Brain pericyte (primary cell): ENCODE data around the gene ENTR1.

Source experiments
- DNase-seq: peaks from one replicate; pipeline ENCODE4 v3.0.0-alpha.2; 2012; ENCODE audit warnings: low read depth, low spot score

ENTR1 gene

GRCh38 chr9:136397643-136398042, 12.8 kb downstream of the ENTR1 start:
- no peak for DNase-seq

DNA sequence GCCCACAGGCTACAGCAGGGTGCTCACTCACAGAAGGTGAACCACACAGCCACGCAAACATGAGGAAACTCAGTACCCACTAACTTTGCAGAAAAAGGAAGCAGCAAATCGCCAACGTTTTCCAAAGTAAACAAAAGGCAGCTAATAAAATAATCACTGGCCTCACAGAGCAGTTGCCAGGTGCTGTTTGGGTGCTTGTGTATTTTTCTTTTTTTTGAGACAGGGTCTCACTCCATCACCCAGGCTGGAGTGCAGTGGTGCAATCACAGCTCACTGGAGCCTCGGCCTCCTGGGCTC, 14.2 kb downstream of the ENTR1 start:
- DNase-seq = no peak

DNA sequence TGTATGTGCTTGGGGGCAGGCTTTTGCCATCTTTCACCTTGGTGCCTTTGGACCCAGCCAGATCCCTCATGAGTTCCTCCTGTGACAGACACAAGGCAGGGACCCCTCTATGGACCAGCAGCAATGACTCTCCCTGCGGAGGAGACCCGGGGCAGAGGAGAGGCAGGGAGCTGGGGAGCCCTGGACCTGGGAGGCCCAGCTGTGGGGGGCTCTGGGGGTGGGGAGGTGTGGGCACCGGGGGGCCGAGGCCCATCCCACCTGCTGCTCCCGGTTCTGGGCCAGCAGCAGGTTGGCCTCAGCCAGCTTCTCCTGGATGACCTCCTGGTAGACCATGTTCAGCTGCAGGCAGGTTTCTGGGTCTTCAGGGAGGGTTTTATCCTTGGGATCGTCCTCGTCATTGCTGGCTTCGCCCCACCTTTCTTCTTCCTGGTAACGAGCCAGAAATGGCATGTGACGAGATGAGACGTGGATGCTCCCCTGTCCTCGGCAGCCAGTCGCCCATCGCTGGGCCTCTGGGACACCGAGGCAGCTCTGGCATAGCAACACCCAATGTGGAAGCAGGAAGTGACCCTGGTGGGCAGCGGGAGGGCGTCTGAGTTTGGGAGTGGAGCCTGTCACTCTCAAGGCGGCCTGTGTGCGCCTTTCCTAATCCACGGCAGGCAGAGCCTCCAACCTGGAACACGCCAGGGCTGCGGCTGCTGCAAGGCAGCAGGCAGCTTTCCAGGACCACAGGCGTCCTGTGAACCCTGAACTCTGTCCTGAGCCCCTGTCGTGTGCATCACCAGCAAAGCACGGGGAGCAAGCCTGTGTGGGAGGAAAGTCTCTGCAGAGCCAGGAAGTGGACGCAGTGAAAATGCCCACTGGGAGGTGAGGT, 14.8 kb downstream of the ENTR1 start:
- DNase-seq = no peak

- no peak for DNase-seq
Measured at GRCh38 chr9:136395020-136395340, 15.4 kb downstream of the ENTR1 start.

- DNase-seq = no peak
Measured at GRCh38 chr9:136394312-136395019, 15.9 kb downstream of the ENTR1 start.

GRCh38 chr9:136393531-136393930, 16.9 kb downstream of the ENTR1 start:
- no peak for DNase-seq

GRCh38 chr9:136392538-136393449, 17.6 kb downstream of the ENTR1 start:
- DNase-seq = no peak

DNA sequence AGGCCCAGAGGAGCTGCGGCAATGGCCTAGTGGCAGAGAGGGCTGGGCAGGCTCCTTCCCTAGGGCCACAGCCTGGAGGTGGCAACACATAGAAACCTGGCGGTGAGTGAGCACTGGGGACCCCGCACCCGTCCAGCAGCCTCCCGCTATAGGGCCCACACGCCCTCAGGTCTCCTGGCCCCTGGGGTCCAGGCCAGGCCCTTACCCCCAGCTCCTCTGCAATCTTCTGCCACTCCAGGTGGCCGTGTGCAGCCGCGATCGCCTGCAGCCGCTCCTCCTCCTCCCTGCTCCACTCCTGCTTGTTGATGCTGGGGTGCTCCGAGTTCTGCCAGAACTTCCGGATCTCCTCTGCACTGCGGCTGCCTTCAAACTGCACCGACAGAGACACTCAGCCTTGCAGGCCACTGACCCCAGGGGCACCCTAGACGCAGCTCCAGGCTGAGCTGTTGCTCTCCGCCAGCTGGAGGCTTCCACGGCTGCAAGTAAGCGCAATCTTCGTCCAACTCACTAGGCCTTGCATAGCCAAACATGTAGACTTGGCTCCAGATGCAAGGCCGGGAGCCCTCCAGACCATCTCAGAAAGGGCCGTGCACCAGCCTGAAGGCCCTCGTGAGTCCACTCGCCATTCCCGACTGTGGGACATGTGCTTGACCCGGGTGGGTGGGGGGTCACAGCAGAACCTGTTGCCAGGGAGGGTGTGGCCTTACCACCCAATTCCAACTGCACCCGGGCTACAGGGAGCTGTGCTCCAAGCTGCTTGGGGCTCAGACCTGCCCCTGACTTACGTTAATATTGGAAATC, 18.5 kb downstream of the ENTR1 start:
- DNase-seq = no peak

DNA sequence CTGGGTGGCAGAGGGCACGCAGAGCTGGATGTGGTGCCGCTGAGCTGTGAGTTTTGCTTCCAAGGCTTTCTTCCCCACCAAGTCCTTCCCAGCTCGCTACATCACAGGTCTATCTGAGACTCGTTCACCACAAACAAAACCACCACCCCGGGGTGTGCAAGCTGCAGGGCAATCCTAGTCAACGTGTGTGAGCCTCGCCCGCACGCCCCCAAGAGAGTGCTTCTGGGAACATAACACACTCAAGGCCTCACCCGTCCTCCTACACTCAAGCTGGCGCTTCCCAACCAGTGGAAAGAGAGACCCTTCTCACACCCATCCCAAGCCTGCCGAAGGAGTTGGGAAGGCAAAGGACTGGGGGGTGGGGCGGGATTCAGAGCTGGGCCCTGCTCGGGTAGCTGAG, 21.0 kb downstream of the ENTR1 start:
- no peak for DNase-seq

- no peak for DNase-seq
Measured at GRCh38 chr9:136387217-136387616, 23.2 kb downstream of the ENTR1 start.

GRCh38 chr9:136386018-136386417, 24.4 kb downstream of the ENTR1 start:
- no peak for DNase-seq

GRCh38 chr9:136385015-136385414, 25.4 kb downstream of the ENTR1 start:
- no peak for DNase-seq

GRCh38 chr9:136383436-136383835, 27.0 kb downstream of the ENTR1 start:
- DNase-seq = no peak

DNA sequence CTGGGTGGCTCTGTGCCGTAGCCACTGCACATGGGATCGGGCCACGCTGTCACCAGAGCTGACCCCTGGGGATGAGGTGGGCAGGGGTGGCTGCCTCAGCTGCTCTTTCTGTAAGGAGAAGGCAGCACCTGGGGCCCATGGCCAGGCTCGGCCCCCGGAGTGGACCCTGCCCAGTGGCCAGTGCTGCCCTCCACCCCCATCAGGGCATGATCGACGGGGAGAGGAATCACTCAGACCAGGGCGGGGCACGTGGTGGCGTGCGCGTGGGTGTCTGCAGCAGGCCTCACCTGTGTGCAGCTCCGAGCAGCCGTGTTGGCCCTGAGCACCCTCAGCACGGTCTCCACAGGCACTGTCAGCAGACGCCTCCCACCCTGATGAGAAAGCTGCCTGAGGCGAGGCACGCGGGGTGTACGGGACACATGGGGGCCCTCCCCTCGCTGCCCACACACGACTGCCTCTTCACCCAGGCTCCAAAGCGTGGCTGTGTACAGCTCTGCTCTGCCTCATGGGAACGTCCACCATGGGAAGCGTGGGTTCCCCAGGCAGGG, 28.4 kb downstream of the ENTR1 start:
- no peak for DNase-seq

- DNase-seq = no peak
Measured at GRCh38 chr9:136381311-136381710, 29.1 kb downstream of the ENTR1 start.

DNA sequence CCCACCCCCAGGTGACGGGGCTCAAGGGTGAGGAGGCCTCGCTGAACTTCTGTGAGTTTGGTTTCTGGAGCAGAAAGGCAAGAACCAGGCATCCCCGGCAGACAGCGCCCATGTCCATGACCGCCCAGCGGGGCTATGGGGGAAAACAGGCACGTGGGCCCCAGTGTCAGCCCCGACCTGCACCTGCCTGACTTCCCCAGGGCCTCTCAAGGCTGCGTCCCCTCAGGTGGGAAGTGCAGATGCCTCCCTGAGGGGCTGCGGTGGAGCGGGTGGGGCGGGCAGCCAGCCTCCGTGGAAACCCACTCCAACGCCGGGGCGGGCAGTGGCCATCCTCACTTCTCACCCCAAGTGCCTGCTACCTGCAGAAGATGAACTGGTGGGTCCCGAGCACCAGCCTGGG, 30.0 kb downstream of the ENTR1 start:
- DNase-seq = no peak

DNA sequence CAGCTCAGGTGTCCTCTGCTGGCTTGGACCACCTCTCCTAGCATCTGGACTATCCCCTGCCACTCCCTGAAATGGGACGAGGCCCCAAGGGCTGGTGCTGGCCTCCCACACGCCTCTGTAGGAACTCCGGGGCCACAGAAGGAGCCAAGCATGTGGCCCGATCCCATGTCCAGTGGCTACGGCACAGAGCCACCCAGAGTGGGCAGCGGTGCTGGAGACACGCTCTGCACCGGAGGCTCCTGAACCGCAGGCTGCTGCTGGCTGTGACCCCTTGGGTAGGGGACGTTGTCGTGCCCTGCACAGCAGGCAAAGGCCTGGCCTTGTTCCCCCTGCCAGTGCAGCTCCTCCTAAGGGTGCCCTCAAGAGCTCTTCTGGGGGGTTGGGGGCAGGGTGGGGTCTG, 30.5 kb downstream of the ENTR1 start:
- no peak for DNase-seq

DNA sequence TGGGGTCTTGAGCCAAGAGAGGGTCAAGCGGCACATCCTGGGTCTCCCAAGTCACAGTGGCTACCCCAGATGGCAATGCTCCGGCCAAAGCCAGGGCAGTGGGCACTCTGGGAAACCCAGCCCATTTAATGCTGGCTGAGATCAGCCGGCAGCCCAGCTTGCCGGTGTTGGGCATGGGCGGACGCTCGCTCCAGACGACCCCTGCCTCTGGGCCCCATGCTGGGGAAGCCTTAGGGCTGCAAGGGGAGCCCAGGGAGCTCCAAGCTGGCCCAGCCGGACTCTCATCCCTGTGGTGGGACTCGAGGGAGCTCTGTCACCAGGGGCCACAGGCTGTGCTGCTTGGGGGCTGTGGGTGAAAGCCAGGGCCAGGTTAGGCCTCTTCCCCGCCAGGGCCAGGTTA, 31.0 kb downstream of the ENTR1 start:
- no peak for DNase-seq

DNA sequence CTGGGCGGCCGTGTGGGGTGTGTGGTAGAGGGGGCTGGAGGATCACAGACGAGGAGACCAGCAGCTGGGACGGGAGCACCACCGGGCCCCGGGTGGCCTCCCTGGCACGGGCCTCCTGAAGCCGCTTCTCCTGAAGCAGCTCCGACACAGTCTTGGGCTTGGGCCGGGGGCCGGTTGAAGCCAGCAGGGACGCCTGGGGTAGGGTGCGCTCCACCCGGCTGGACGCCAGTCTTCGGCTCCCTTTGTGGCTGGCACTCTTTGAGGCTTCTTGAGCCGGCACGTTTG, 31.5 kb downstream of the ENTR1 start:
- DNase-seq = no peak

GRCh38 chr9:136378170-136379002, 32.0 kb downstream of the ENTR1 start:
- DNase-seq = no peak
